IMR-90 (cell line): ENCODE measurements around the gene AP3S1. TPM values are rescaled to one million over a fixed set of nuclear protein-coding genes. Genes with fewer than 3 reads are reported as not detected.

Experiments used
- ATAC-seq: fragments of 200-7000 bp; cut with Tn5 transposase; 2 replicates; pipeline ENCODE4 v1.9.1; 2020; ENCODE audit warnings: low read depth, mild to moderate bottlenecking, moderate library complexity
- BruUV-seq: library from RNA; stranded (reverse); fragments of 400-500 nt; replicated peaks from 2 replicates; lab custom pipeline; 2021; lab: Mats Ljungman, UMichigan
- CTCF ChIA-PET: fragments of 300-600 bp; formaldehyde crosslinking; extraction: SDS; loops from one replicate; lab custom pipeline; 2021; ENCODE audit warnings: antibody characterized with exemption; lab: Yijun Ruan, JAX
- POLR2A ChIA-PET: fragments of 300-600 bp; sonication (Branson Sonifier 250); formaldehyde crosslinking; loops from one replicate; lab custom pipeline; 2022; ENCODE audit warnings: antibody characterized with exemption; ENCODE audit not compliant: unreplicated experiment; lab: Charles Lee
- DNase-seq: peaks from one replicate; pipeline ENCODE4 v3.0.0; 2013
- H2AFZ ChIP-seq: replicated peaks from 2 replicates; pipeline ENCODE3; 2013; ENCODE audit warnings: low read length, mild to moderate bottlenecking; ENCODE audit not compliant: poor library complexity
- H2AK5ac ChIP-seq: 2 replicates; pipeline ENCODE4 v1.6.1; 2013; ENCODE audit warnings: low read depth, low read length, inconsistent platforms
- H2AK9ac ChIP-seq: replicated peaks from 2 replicates; pipeline ENCODE3; 2013; ENCODE audit warnings: mild to moderate bottlenecking, low read depth, low read length, moderate library complexity; ENCODE audit not compliant: poor library complexity
- H2BK120ac ChIP-seq: 2 replicates; pipeline ENCODE4 v1.6.1; 2013; ENCODE audit warnings: low read depth, low read length, inconsistent platforms
- H2BK15ac ChIP-seq: 3 replicates; pipeline ENCODE4 v1.6.1; 2013; ENCODE audit warnings: low read depth, low read length, inconsistent platforms
- H2BK20ac ChIP-seq: 2 replicates; pipeline ENCODE4 v1.6.1; 2013; ENCODE audit warnings: low read depth, mild to moderate bottlenecking, inconsistent platforms, low read length, moderate library complexity
- H2BK5ac ChIP-seq: 2 replicates; pipeline ENCODE4 v1.6.1; 2013; ENCODE audit warnings: mild to moderate bottlenecking, low read depth, low read length, inconsistent platforms; ENCODE audit not compliant: poor library complexity, severe bottlenecking
- H3K14ac ChIP-seq: replicated peaks from 2 replicates; pipeline ENCODE4 v1.6.1; 2013; ENCODE audit warnings: low read depth, low read length, inconsistent platforms
- H3K18ac ChIP-seq: 2 replicates; pipeline ENCODE4 v1.6.1; 2013; ENCODE audit warnings: low read depth, low read length, control low read depth
- H3K23ac ChIP-seq: 2 replicates; pipeline ENCODE4 v1.6.1; 2013; ENCODE audit warnings: low read depth, low read length, inconsistent platforms
- H3K27ac ChIP-seq: 2 replicates; pipeline ENCODE4 v1.5.1; 2013; ENCODE audit warnings: mild to moderate bottlenecking, control low read depth, low read length; ENCODE audit not compliant: insufficient read depth
- H3K27me3 ChIP-seq: 2 replicates; pipeline ENCODE4 v1.6.1; 2013; ENCODE audit warnings: low read length; ENCODE audit not compliant: control insufficient read depth, insufficient read depth
- H3K36me3 ChIP-seq: 2 replicates; pipeline ENCODE4 v1.6.1; 2013; ENCODE audit warnings: low read length, mixed read lengths; ENCODE audit not compliant: control insufficient read depth, insufficient read depth
- H3K4ac ChIP-seq: 2 replicates; pipeline ENCODE4 v1.6.1; 2013; ENCODE audit warnings: low read depth, low read length, inconsistent platforms
- H3K4me1 ChIP-seq: 2 replicates; pipeline ENCODE4 v1.6.1; 2013; ENCODE audit warnings: low read length, mixed read lengths; ENCODE audit not compliant: control insufficient read depth, insufficient read depth
- H3K4me2 ChIP-seq: 2 replicates; pipeline ENCODE4 v1.6.1; 2013; ENCODE audit warnings: low read depth, mild to moderate bottlenecking, control low read depth, low read length, moderate library complexity
- H3K4me3 ChIP-seq: 2 replicates; pipeline ENCODE4 v1.5.1; 2013; ENCODE audit warnings: low read depth, mild to moderate bottlenecking, control low read depth, low read length, moderate library complexity; ENCODE audit not compliant: insufficient read depth
- H3K56ac ChIP-seq: 2 replicates; pipeline ENCODE4 v1.6.1; 2013; ENCODE audit warnings: low read length, inconsistent platforms; ENCODE audit not compliant: insufficient read depth; ENCODE audit errors: extremely low read depth
- H3K79me1 ChIP-seq, 2 experiments: 2 replicates each; pipeline ENCODE4 v1.6.1; 2013; ENCODE audit warnings: low read length in 2 of 2, inconsistent platforms in 1 of 2, low read depth in 1 of 2
- H3K9ac ChIP-seq: 2 replicates; pipeline ENCODE4 v1.6.1; 2013; ENCODE audit warnings: low read depth, low read length, control low read depth
- H3K9me1 ChIP-seq: 2 replicates; pipeline ENCODE4 v1.6.1; 2013; ENCODE audit warnings: low read length, inconsistent platforms; ENCODE audit not compliant: insufficient read depth
- H3K9me3 ChIP-seq: 2 replicates; pipeline ENCODE4 v1.6.1; 2013; ENCODE audit warnings: low read length; ENCODE audit not compliant: control insufficient read depth, insufficient read depth
- H4K20me1 ChIP-seq: 2 replicates; pipeline ENCODE4 v1.6.1; 2013; ENCODE audit warnings: low read length, inconsistent platforms; ENCODE audit not compliant: insufficient read depth
- H4K5ac ChIP-seq: 2 replicates; pipeline ENCODE4 v1.6.1; 2013; ENCODE audit warnings: mild to moderate bottlenecking, low read depth, low read length, control low read depth
- H4K8ac ChIP-seq, 2 experiments: 2 replicates each; pipeline ENCODE4 v1.6.1; 2013; ENCODE audit warnings: low read depth in 2 of 2, low read length in 2 of 2, control low read depth in 1 of 2, inconsistent platforms in 1 of 2
- H4K91ac ChIP-seq: 2 replicates; pipeline ENCODE4 v1.6.1; 2013; ENCODE audit warnings: low read depth, low read length, inconsistent platforms; ENCODE audit not compliant: insufficient read depth
- CEBPB ChIP-seq: IDR thresholded peaks from 2 replicates; pipeline ENCODE4 v1.6.1; 2012; ENCODE audit warnings: low read depth, low read length, improper control_type of control experiment
- ELK1 ChIP-seq: fragments of 150-350 bp; IDR thresholded peaks from 2 replicates; pipeline ENCODE4 v1.6.1; 2016; ENCODE audit warnings: low read depth, mild to moderate bottlenecking, low read length, moderate library complexity, borderline replicate concordance
- FOS ChIP-seq: fragments of 150-350 bp; IDR thresholded peaks from 2 replicates; pipeline ENCODE4 v1.6.1; 2016; ENCODE audit warnings: low read depth, low read length
- MAFK ChIP-seq: IDR thresholded peaks from 2 replicates; pipeline ENCODE4 v1.6.1; 2012; ENCODE audit warnings: low read depth, low read length, improper control_type of control experiment
- MXI1 ChIP-seq: IDR thresholded peaks from 2 replicates; pipeline ENCODE4 v1.6.1; 2012; ENCODE audit warnings: low read depth, mild to moderate bottlenecking, low read length, moderate library complexity, borderline replicate concordance
- RAD21 ChIP-seq: IDR thresholded peaks from 2 replicates; pipeline ENCODE4 v1.6.1; 2012; ENCODE audit warnings: low read length, improper control_type of control experiment
- RCOR1 ChIP-seq: IDR thresholded peaks from 2 replicates; pipeline ENCODE4 v1.6.1; 2012; ENCODE audit warnings: mild to moderate bottlenecking, low read length, improper control_type of control experiment; ENCODE audit not compliant: insufficient replicate concordance
- WGBS, 2 experiments: methylation state at CpG; one replicate each; pipeline versions ENCODE4 v1.1.5 to v1.1.7; 2013; ENCODE audit warnings: missing lambda C conversion rate in 2 of 2; ENCODE audit not compliant: insufficient read length in 1 of 2; ENCODE audit errors: extremely low coverage in 2 of 2; 5-methylcytosine and 5-hydroxymethylcytosine counted together
- dilution Hi-C: fragments of 300-500 bp; cut with HindIII; formaldehyde crosslinking; loops from one replicate; pipeline ENCODE4 v1.14.3; 2018; ENCODE audit warnings: low sequenced_read_pairs; ENCODE audit not compliant: unreplicated experiment
- in situ Hi-C: fragments of 300-500 bp; cut with MboI; formaldehyde crosslinking; loops from 3 replicates; pipeline ENCODE4 v1.14.3; 2019; ENCODE audit warnings: low sequenced_read_pairs, inconsistent platforms, mixed read lengths
- intact Hi-C: fragments of 100-400 bp; cut with micrococcal nuclease; formaldehyde crosslinking; loops from 2 replicates; pipeline ENCODE4 v1.10.0; 2022
- polyA plus RNA-seq, 3 experiments: library from polyadenylated mRNA; depleted of rRNA; stranded (reverse); fragments of >200 nt; gene quantifications; 2 replicates each; pipeline ENCODE4 v1.2.3, GENCODE V29; 2012; ENCODE audit warnings: low replicate concordance in 1 of 3
- total RNA-seq: library from RNA; depleted of rRNA; stranded (reverse); fragments of >200 nt; gene quantifications from 2 replicates; pipeline ENCODE4 v1.2.3, GENCODE V29; 2012
- TF ChIP-seq, protein P1 (sequence below): fragments of 150-350 bp; IDR thresholded peaks from 2 replicates; pipeline ENCODE4 v1.6.1; 2017; ENCODE audit warnings: mild to moderate bottlenecking, antibody characterized with exemption, low read length, low read depth

AP3S1 gene
- total and polyA plus RNA-seq, 2 of the 4 experiments (the other 2 are of a cell fraction) = 21.9 to 73.1 TPM

GRCh38 chr5:115857057-115857479 lies 15.3 kb downstream of the AP3S1 start:
- no peaks in the 10 kb centered on the region for H3K9me3 ChIP-seq
- TF ChIP-seq, protein P1, sequence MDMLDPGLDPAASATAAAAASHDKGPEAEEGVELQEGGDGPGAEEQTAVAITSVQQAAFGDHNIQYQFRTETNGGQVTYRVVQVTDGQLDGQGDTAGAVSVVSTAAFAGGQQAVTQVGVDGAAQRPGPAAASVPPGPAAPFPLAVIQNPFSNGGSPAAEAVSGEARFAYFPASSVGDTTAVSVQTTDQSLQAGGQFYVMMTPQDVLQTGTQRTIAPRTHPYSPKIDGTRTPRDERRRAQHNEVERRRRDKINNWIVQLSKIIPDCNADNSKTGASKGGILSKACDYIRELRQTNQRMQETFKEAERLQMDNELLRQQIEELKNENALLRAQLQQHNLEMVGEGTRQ = no peak
- TF ChIP-seq MXI1 = no peak
- no peak for TF ChIP-seq FOS
- TF ChIP-seq RCOR1 = no peak
- TF ChIP-seq ELK1 = no peak
- no peak for TF ChIP-seq RAD21
- no peak for TF ChIP-seq CEBPB
- no peak for TF ChIP-seq MAFK
- H2BK15ac ChIP-seq = no peak overlapping the region
- H3K4ac ChIP-seq = no peak overlapping the region
- H3K4me1 ChIP-seq = peaks cover 9% of the 10 kb centered on the region
- dilution Hi-C loops (no loop called here), in situ Hi-C loops (no loop called here), intact Hi-C loops (no loop called here)
- ChIA-PET CTCF (no interaction called here), POLR2A (no interaction called here)
- ATAC-seq (no peak), DNase-seq (no peak)
- WGBS, 2 experiments = no CpG with 5 or more reads among the region's 1 CpG
- H3K18ac ChIP-seq = no peak overlapping the region
- H2BK120ac ChIP-seq = no peak overlapping the region
- H2AK5ac ChIP-seq = no peak overlapping the region
- no peak overlapping the region for H3K27ac ChIP-seq
- no peak overlapping the region; the same call in 1 of the 2 replicates for H3K4me2 ChIP-seq
- H4K20me1 ChIP-seq = peaks cover 46% of the 10 kb centered on the region
- H2BK5ac ChIP-seq = peak overlapping the region; percentile 15
- no peak overlapping the region for H4K91ac ChIP-seq
- H3K56ac ChIP-seq = no peak overlapping the region
- H4K8ac ChIP-seq = no peak overlapping the region
- H3K14ac ChIP-seq = no peak overlapping the region
- H2AK9ac ChIP-seq = no peak overlapping the region
- H3K9ac ChIP-seq = no peak overlapping the region
- no peak overlapping the region for H3K4me3 ChIP-seq
- no peaks in the 10 kb centered on the region for H3K27me3 ChIP-seq
- no peak overlapping the region for H3K23ac ChIP-seq
- no peak overlapping the region for H4K5ac ChIP-seq
- H3K36me3 ChIP-seq = no peaks in the 10 kb centered on the region
- H3K79me1 ChIP-seq = peaks cover 29 to 51% of the 10 kb centered on the region in 2 experiments
- H2BK20ac ChIP-seq = no peak overlapping the region
- H3K9me1 ChIP-seq = no peaks in the 10 kb centered on the region; the same call in 1 of the 2 replicates
- no peak overlapping the region for H2AFZ ChIP-seq
- BruUV-seq = no TSS peak
